A549 (cell line): ENCODE results near the gene ABCA4. TPM values are rescaled to one million over a fixed set of nuclear protein-coding genes. Genes with fewer than 3 reads are reported as not detected.
"Not testable (repeated sequence)": the region's sequence is repeated elsewhere in the genome, so short reads cannot be mapped to it uniquely, and the experiment has no call there.

Experiments
- ATAC-seq, 2 experiments: fragments of 200-7000 bp in 1 of 2; fragments of >200 bp in 1 of 2; cut with Nextera tagmentation in 1 of 2; cut with Tn5 transposase in 1 of 2; 3 replicates each; pipeline versions ENCODE4 v1.8.0 to v1.9.1; 2018 to 2020; ENCODE audit warnings: mild to moderate bottlenecking in 1 of 2, moderate library complexity in 1 of 2
- CTCF ChIA-PET: fragments of 300-600 bp; sonication (Branson Sonifier 250); formaldehyde crosslinking; extraction: SDS; loops from one replicate; lab custom pipeline; 2021; ENCODE audit warnings: antibody characterized with exemption, inconsistent platforms; lab: Yijun Ruan, JAX
- POLR2A ChIA-PET: fragments of 350-600 bp; formaldehyde crosslinking; extraction: SDS; loops from one replicate; lab custom pipeline; 2021; ENCODE audit warnings: antibody characterized with exemption, inconsistent platforms; lab: Yijun Ruan, JAX
- DNase-seq, 2 experiments: peaks; one replicate each; pipeline versions ENCODE4 v3.0.0 to v3.0.0-alpha.2; 2011 to 2016; ENCODE audit warnings: low read depth in 1 of 2, low spot score in 1 of 2
- FAIRE-seq: peaks from 2 replicates; lab custom pipeline; 2011; peaks lifted over from hg19 to GRCh38; lab: Jason Lieb, UNC
- H3K27ac ChIP-seq, 2 experiments: fragments of >200 bp; sonication (Bioruptor Twin); formaldehyde crosslinking; 3 replicates each; pipeline ENCODE4 v1.5.1; 2016 to 2017
- H3K4me1 ChIP-seq: fragments of >200 bp; sonication (Bioruptor Twin); formaldehyde crosslinking; 3 replicates; pipeline ENCODE4 v1.6.1; 2016
- H3K4me2 ChIP-seq: fragments of >200 bp; sonication (Bioruptor Twin); formaldehyde crosslinking; 3 replicates; pipeline ENCODE4 v1.6.1; 2016
- H3K4me3 ChIP-seq: fragments of >200 bp; sonication (Bioruptor Twin); formaldehyde crosslinking; 3 replicates; pipeline ENCODE4 v1.5.1; 2016
- H3K9me3 ChIP-seq: fragments of >200 bp; sonication (Bioruptor Twin); formaldehyde crosslinking; 3 replicates; pipeline ENCODE4 v1.6.1; 2016
- CHD2 ChIP-seq: fragments of 150-350 bp; IDR thresholded peaks from 2 replicates; pipeline ENCODE4 v1.6.1; 2014; ENCODE audit warnings: low read length; ENCODE audit not compliant: partially characterized antibody
- CTCF ChIP-seq: fragments of >200 bp; sonication (Bioruptor Twin); formaldehyde crosslinking; IDR thresholded peaks from 3 replicates; pipeline ENCODE4 v1.5.1; 2016
- FOSB ChIP-seq: fragments of 250-450 bp; sonication (Bioruptor Pico); IDR thresholded peaks from 2 replicates; pipeline ENCODE4 v1.5.0; 2020; ENCODE audit warnings: mild to moderate bottlenecking, moderate library complexity
- HEYL ChIP-seq: fragments of 250-450 bp; sonication (Bioruptor Pico); IDR thresholded peaks from 2 replicates; pipeline ENCODE4 v1.8.0; 2021; ENCODE audit warnings: mild to moderate bottlenecking, moderate library complexity
- JUN ChIP-seq, 2 experiments: fragments of >200 bp; sonication (Bioruptor Twin); formaldehyde crosslinking; IDR thresholded peaks; 2 replicates in 1 of 2; 3 replicates in 1 of 2; pipeline ENCODE4 v1.6.1; 2016 to 2017
- JUNB ChIP-seq: fragments of >200 bp; sonication (Bioruptor Twin); formaldehyde crosslinking; IDR thresholded peaks from 2 replicates; pipeline ENCODE4 v1.6.1; 2016
- KDM1A ChIP-seq: fragments of 200-600 bp; sonication (generic); IDR thresholded peaks from 2 replicates; pipeline ENCODE4 v1.6.1; 2016; ENCODE audit warnings: low read depth, mild to moderate bottlenecking
- MAX ChIP-seq: IDR thresholded peaks from 2 replicates; pipeline ENCODE4 v1.6.1; 2012
- MAZ ChIP-seq: fragments of 150-350 bp; IDR thresholded peaks from 2 replicates; pipeline ENCODE4 v1.6.1; 2014; ENCODE audit warnings: antibody characterized with exemption, low read depth, low read length, borderline replicate concordance
- MYC ChIP-seq: IDR thresholded peaks from 2 replicates; pipeline ENCODE4 v1.6.1; 2012; ENCODE audit warnings: mild to moderate bottlenecking, inconsistent platforms, low read length, improper control_type of control experiment, borderline replicate concordance
- PBX3 ChIP-seq: IDR thresholded peaks from 2 replicates; pipeline ENCODE4 v1.6.1; 2012
- RAD21 ChIP-seq, 2 experiments: fragments of >200 bp in 1 of 2; sonication (Bioruptor Twin) in 1 of 2; formaldehyde crosslinking in 1 of 2; IDR thresholded peaks in 1 of 2; conservative IDR thresholded peaks in 1 of 2; 2 replicates in 1 of 2; 3 replicates in 1 of 2; pipeline ENCODE4 v1.6.1; 2012 to 2018; ENCODE audit warnings: inconsistent platforms in 1 of 2
- RCOR1 ChIP-seq: fragments of 150-350 bp; IDR thresholded peaks from 2 replicates; pipeline ENCODE4 v1.6.1; 2014; ENCODE audit warnings: antibody characterized with exemption, low read length, low read depth
- RFX5 ChIP-seq: fragments of 450-650 bp; IDR thresholded peaks from 2 replicates; pipeline ENCODE4 v1.7.1; 2014; ENCODE audit warnings: antibody characterized with exemption, mild to moderate bottlenecking, moderate library complexity
- SMC3 ChIP-seq: fragments of >200 bp; sonication (Bioruptor Twin); formaldehyde crosslinking; IDR thresholded peaks from 3 replicates; pipeline ENCODE4 v1.6.1; 2018; ENCODE audit warnings: inconsistent platforms
- TFCP2L1 ChIP-seq: fragments of 250-450 bp; sonication (Bioruptor Pico); IDR thresholded peaks from 2 replicates; pipeline ENCODE4 v1.5.0; 2021; ENCODE audit warnings: mild to moderate bottlenecking
- TP53 ChIP-seq: fragments of 250-450 bp; sonication (Bioruptor Pico); IDR thresholded peaks from 2 replicates; pipeline ENCODE4 v1.5.0; 2021; ENCODE audit warnings: mild to moderate bottlenecking, moderate library complexity
- ZFP36 ChIP-seq: fragments of 450-650 bp; IDR thresholded peaks from 2 replicates; pipeline ENCODE4 v1.6.1; 2014; ENCODE audit warnings: borderline replicate concordance; ENCODE audit not compliant: partially characterized antibody
- ZNF302 ChIP-seq: fragments of 250-450 bp; sonication (Bioruptor Pico); IDR thresholded peaks from 2 replicates; pipeline ENCODE4 v1.9.0; 2021; ENCODE audit warnings: inconsistent platforms, mild to moderate bottlenecking, moderate library complexity
- WGBS: methylation state at CpG from one replicate; pipeline ENCODE4 v1.1.6; 2017; ENCODE audit errors: missing lambda C conversion rate; 5-methylcytosine and 5-hydroxymethylcytosine counted together
- polyA plus RNA-seq, 4 experiments: library from polyadenylated mRNA; depleted of rRNA in 3 of 4; stranded (reverse); fragments of >200 nt; fragmentation: RNase III in 1 of 4; extraction: RNeasy Plus Mini Kit Qiagen cat#74134 plus additional on column Dnase treatment in 1 of 4; gene quantifications; 2 replicates in 3 of 4; 3 replicates in 1 of 4; pipeline ENCODE4 v1.2.3, GENCODE V29; 2011 to 2017
- TF ChIP-seq, protein P1 (sequence below): fragments of 200-600 bp; sonication (generic); IDR thresholded peaks from 2 replicates; pipeline ENCODE4 v1.6.1; 2016; ENCODE audit warnings: antibody characterized with exemption, mild to moderate bottlenecking, moderate library complexity
- TF ChIP-seq, protein P2 (sequence below): IDR thresholded peaks from 2 replicates; pipeline ENCODE4 v1.6.1; 2012; ENCODE audit warnings: low read depth, borderline replicate concordance
- TF ChIP-seq, protein P3 (sequence below): fragments of >200 bp; sonication (Bioruptor Twin); formaldehyde crosslinking; IDR thresholded peaks from 2 replicates; pipeline ENCODE4 v1.6.1; 2016
- TF ChIP-seq, protein P4 (sequence below): fragments of 150-350 bp; IDR thresholded peaks from 2 replicates; pipeline ENCODE4 v1.6.1; 2014; ENCODE audit warnings: low read depth, mild to moderate bottlenecking, low read length

ABCA4 gene
- polyA plus RNA-seq, 2 of the 4 experiments (the other 2 are of a cell fraction), result 0.05 to 0.23 TPM

GRCh38 chr1:93998532-93998931 lies 122.4 kb downstream of the ABCA4 start:
- FAIRE-seq, result not testable (repeated sequence)
- CTCF ChIA-PET, result interaction anchor here (1.2 kb wide), 1 partner anchor 18 kb away, joined by 4 read pairs; no protein-coding TSS in a partner anchor

GRCh38 chr1:93997756-93998155 lies 123.2 kb downstream of the ABCA4 start:
- TF ChIP-seq, protein P1, sequence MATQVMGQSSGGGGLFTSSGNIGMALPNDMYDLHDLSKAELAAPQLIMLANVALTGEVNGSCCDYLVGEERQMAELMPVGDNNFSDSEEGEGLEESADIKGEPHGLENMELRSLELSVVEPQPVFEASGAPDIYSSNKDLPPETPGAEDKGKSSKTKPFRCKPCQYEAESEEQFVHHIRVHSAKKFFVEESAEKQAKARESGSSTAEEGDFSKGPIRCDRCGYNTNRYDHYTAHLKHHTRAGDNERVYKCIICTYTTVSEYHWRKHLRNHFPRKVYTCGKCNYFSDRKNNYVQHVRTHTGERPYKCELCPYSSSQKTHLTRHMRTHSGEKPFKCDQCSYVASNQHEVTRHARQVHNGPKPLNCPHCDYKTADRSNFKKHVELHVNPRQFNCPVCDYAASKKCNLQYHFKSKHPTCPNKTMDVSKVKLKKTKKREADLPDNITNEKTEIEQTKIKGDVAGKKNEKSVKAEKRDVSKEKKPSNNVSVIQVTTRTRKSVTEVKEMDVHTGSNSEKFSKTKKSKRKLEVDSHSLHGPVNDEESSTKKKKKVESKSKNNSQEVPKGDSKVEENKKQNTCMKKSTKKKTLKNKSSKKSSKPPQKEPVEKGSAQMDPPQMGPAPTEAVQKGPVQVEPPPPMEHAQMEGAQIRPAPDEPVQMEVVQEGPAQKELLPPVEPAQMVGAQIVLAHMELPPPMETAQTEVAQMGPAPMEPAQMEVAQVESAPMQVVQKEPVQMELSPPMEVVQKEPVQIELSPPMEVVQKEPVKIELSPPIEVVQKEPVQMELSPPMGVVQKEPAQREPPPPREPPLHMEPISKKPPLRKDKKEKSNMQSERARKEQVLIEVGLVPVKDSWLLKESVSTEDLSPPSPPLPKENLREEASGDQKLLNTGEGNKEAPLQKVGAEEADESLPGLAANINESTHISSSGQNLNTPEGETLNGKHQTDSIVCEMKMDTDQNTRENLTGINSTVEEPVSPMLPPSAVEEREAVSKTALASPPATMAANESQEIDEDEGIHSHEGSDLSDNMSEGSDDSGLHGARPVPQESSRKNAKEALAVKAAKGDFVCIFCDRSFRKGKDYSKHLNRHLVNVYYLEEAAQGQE, result no peak
- TF ChIP-seq RCOR1 (no peak), PBX3 (no peak), KDM1A (no peak), CHD2 (no peak), ZNF302 (CRISPR knock-in tag) (no peak), JUNB (no peak), MAX (no peak), RFX5 (no peak), HEYL (no peak), SMC3 (no peak), MYC (no peak)
- ATAC-seq (no peak; a peak in 1 of 6 replicates), DNase-seq (no peak), FAIRE-seq (no peak)
- WGBS, result 58% methylated on average over 5 of the region's 7 CpGs
- Histone ChIP-seq H3K9me3 (no peaks in the 10 kb centered on the region), H3K27ac (no peak overlapping the region), H3K4me1 (0 out of 3 replicates have a peak, but pooled peaks cover 5% of the 10 kb centered on the region), H3K4me3 (no peak overlapping the region), H3K4me2 (no peak overlapping the region)
- ChIA-PET CTCF (interaction anchor here (0.6 to 1.5 kb wide), 4 partner anchors 17 to 349 kb away, joined by 3 to 7 read pairs (median 4); no protein-coding TSS in a partner anchor), POLR2A (no interaction called here)

More at GRCh38 chr1:93998532-93998931, 122.4 kb downstream of the ABCA4 start:
- H3K4me3 ChIP-seq, H3K9me3 ChIP-seq, DNase-seq, H3K4me1 ChIP-seq, POLR2A ChIA-PET, ATAC-seq, H3K27ac ChIP-seq, H3K4me2 ChIP-seq: not testable (repeated sequence)
- 76% methylated on average over 4 of the region's 4 CpGs for WGBS

DNA sequence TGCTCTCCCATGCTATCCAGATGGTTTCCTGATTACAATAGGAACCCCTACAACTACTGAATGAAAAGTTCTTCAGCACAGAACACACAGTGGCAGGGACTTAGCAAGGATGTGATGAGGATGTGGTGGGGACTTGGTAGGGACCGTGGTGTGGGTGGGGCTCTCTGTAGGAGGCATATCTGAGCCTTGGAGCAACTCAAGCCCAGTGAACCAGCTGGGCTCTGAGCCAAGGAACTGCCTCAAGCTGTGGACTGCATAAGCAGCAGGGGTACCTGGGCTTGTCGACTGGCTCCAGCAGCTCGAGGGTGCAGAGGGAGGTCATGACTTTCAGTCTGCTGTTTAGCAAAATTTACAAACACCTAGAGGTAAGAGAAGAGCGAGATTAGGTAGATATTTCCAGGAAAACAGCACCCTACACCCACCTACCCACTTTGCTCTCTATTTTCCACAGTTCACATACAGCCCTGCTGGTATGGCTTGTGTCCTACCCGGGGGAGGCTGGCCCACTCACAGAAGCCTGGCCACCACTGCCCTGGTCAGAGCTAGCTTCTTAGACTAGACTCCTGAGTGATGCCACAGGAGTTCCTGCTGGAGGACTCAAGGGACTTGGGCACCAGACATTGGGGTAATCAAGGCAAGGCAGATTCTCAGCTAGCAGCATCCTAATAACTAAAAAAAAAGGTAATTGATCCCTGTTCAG lies 125.0 kb downstream of the ABCA4 start:
- Histone ChIP-seq H3K4me1 (0 out of 3 replicates have a peak, but pooled peaks cover 5% of the 10 kb centered on the region), H3K9me3 (no peaks in the 10 kb centered on the region), H3K4me2 (0 out of 3 replicates have a peak overlapping the region, but pooled peaks have one; percentile 12), H3K4me3 (no peak overlapping the region), H3K27ac (no peak overlapping the region)
- no peak for ATAC-seq
- DNase-seq, result peak in 1 of 2 experiments; percentile 4
- WGBS, result 21% methylated on average over 5 of the region's 5 CpGs
- FAIRE-seq, result no peak
- POLR2A ChIA-PET, result no interaction called here
- CTCF ChIA-PET, result no interaction called here
- no peak for TF ChIP-seq CTCF
- no peak for TF ChIP-seq JUN (IDR thresholded peaks at IDR 0.05)
- TF ChIP-seq, protein P2, sequence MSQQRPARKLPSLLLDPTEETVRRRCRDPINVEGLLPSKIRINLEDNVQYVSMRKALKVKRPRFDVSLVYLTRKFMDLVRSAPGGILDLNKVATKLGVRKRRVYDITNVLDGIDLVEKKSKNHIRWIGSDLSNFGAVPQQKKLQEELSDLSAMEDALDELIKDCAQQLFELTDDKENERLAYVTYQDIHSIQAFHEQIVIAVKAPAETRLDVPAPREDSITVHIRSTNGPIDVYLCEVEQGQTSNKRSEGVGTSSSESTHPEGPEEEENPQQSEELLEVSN, result no peak
- TF ChIP-seq TP53, result no peak
- TF ChIP-seq CHD2, result no peak
- no peak for TF ChIP-seq MAZ
- no peak for TF ChIP-seq RAD21 (conservative IDR thresholded peaks at IDR 0.05 in 1 of 2, IDR thresholded peaks at IDR 0.05 in 1 of 2)
- TF ChIP-seq KDM1A, result no peak
- TF ChIP-seq TFCP2L1 (CRISPR knock-in tag), result no peak
- no peak for TF ChIP-seq FOSB (CRISPR knock-in tag)
- TF ChIP-seq ZFP36, result no peak
- TF ChIP-seq, protein P3, sequence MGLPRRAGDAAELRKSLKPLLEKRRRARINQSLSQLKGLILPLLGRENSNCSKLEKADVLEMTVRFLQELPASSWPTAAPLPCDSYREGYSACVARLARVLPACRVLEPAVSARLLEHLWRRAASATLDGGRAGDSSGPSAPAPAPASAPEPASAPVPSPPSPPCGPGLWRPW, result no peak
- TF ChIP-seq, protein P4, sequence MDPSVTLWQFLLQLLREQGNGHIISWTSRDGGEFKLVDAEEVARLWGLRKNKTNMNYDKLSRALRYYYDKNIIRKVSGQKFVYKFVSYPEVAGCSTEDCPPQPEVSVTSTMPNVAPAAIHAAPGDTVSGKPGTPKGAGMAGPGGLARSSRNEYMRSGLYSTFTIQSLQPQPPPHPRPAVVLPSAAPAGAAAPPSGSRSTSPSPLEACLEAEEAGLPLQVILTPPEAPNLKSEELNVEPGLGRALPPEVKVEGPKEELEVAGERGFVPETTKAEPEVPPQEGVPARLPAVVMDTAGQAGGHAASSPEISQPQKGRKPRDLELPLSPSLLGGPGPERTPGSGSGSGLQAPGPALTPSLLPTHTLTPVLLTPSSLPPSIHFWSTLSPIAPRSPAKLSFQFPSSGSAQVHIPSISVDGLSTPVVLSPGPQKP, result no peak
